NCI-H187 (cell line): ENCODE data around the gene HDC.

Experiments
- DNase-seq, 2 experiments: peaks; one replicate each; lab custom pipeline; 2025; lab: John Stamatoyannopoulos, UW

The HDC gene

GRCh38 chr15:50265620-50266019 lies at the start of gene HDC:
Gene HDC (minus strand): TSS chr15:50265726. CDS start chr15:50265623, 103 bp downstream.
- DNase-seq: peak; percentile 2 to 8

- DNase-seq: no peak
Measured at GRCh38 chr15:50312636-50313035, 47.1 kb upstream of the HDC start.

- no peak for DNase-seq
Measured at GRCh38 chr15:50307799-50308198, 42.3 kb upstream of the HDC start.

GRCh38 chr15:50304836-50305235 lies 39.3 kb upstream of the HDC start:
- DNase-seq: no peak

GRCh38 chr15:50302581-50302980 lies 37.1 kb upstream of the HDC start:
- DNase-seq: no peak

GRCh38 chr15:50298340-50298739 lies 32.8 kb upstream of the HDC start:
- no peak for DNase-seq

- no peak for DNase-seq
Measured at GRCh38 chr15:50295966-50296365, 30.4 kb upstream of the HDC start.

- DNase-seq: no peak
Measured at GRCh38 chr15:50289749-50290148, 24.2 kb upstream of the HDC start.

- no peak for DNase-seq
Measured at GRCh38 chr15:50287324-50288116, 22.0 kb upstream of the HDC start.

GRCh38 chr15:50281427-50281826 lies 15.9 kb upstream of the HDC start:
- no peak for DNase-seq

GRCh38 chr15:50280271-50280670 lies 14.7 kb upstream of the HDC start:
- no peak for DNase-seq

GRCh38 chr15:50278496-50278895 lies 13.0 kb upstream of the HDC start:
- no peak for DNase-seq

- no peak for DNase-seq
Measured at GRCh38 chr15:50277370-50277769, 11.8 kb upstream of the HDC start.

- DNase-seq: no peak
Measured at GRCh38 chr15:50275908-50276307, 10.4 kb upstream of the HDC start.

GRCh38 chr15:50275091-50275490 lies 9.6 kb upstream of the HDC start:
- no peak for DNase-seq

- no peak for DNase-seq
Measured at GRCh38 chr15:50267577-50267976, 2.1 kb upstream of the HDC start.

GRCh38 chr15:50262533-50262932 lies 3.0 kb downstream of the HDC start:
- no peak for DNase-seq

- DNase-seq: no peak
Measured at GRCh38 chr15:50261981-50262380, 3.5 kb downstream of the HDC start.

GRCh38 chr15:50260969-50261496 lies 4.5 kb downstream of the HDC start:
- no peak for DNase-seq

GRCh38 chr15:50259276-50259675 lies 6.2 kb downstream of the HDC start:
- no peak for DNase-seq

- DNase-seq: no peak
Measured at GRCh38 chr15:50257924-50258323, 7.6 kb downstream of the HDC start.

- DNase-seq: no peak
Measured at GRCh38 chr15:50257332-50257731, 8.2 kb downstream of the HDC start.

- DNase-seq: no peak
Measured at GRCh38 chr15:50256188-50257041, 9.1 kb downstream of the HDC start.
